Neutrophil (primary cell): ENCODE results near the gene CD47.

Source experiments
- H3K27ac ChIP-seq: fragments of 200-600 bp; sonication (generic); 2 replicates; pipeline ENCODE4 v1.5.1; 2016; ENCODE audit warnings: mild to moderate bottlenecking, moderate library complexity
- H3K27me3 ChIP-seq: fragments of 200-600 bp; sonication (generic); 2 replicates; pipeline ENCODE4 v1.6.0; 2016; ENCODE audit warnings: mild to moderate bottlenecking
- H3K36me3 ChIP-seq: fragments of 200-600 bp; sonication (generic); 2 replicates; pipeline ENCODE4 v1.5.1; 2017
- H3K4me1 ChIP-seq, 2 experiments: fragments of 200-600 bp in 1 of 2; sonication (generic) in 1 of 2; 1 replicate in 1 of 2; 2 replicates in 1 of 2; pipeline versions ENCODE4 v1.5.1 to v1.6.1; 2013 to 2016; ENCODE audit warnings: low read depth in 1 of 2, low read length in 1 of 2, mild to moderate bottlenecking in 1 of 2, moderate library complexity in 1 of 2; ENCODE audit not compliant: control insufficient read depth in 1 of 2, insufficient read depth in 1 of 2
- H3K4me3 ChIP-seq, 2 experiments: fragments of 200-600 bp in 1 of 2; sonication (generic) in 1 of 2; 1 replicate in 1 of 2; 2 replicates in 1 of 2; pipeline ENCODE4 v1.5.1; 2013 to 2016; ENCODE audit warnings: low read depth in 1 of 2, low read length in 1 of 2, mild to moderate bottlenecking in 1 of 2, moderate library complexity in 1 of 2
- H3K9me3 ChIP-seq: fragments of 200-600 bp; sonication (generic); 2 replicates; pipeline ENCODE4 v1.5.1; 2016
- TF ChIP-seq, protein P1 (sequence below): fragments of 200-600 bp; sonication (generic); IDR thresholded peaks from 2 replicates; pipeline ENCODE4 v1.5.1; 2016; ENCODE audit warnings: antibody characterized with exemption

CD47 gene

DNA sequence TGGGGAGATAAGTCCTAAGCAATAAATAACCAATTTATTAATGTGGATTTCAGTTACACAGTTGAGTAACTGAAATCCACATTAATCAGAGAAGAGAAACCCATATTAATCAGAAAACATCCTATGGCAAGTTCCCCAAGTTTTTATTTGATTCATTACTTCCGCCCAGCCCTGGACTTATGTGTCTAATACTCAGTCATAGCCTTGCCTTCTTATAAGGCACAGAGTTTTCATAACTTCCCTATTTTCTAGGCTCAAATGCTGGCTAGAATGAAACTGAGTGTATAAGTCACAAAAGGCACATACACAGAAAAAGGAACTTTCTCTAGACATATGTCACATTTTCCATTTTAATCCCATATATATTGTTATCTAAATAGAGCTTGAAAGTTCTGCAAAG, 28.8 kb downstream of the CD47 start:
- peaks cover 39% of the 10 kb centered on the region for H3K36me3 ChIP-seq
- TF ChIP-seq, protein P1, sequence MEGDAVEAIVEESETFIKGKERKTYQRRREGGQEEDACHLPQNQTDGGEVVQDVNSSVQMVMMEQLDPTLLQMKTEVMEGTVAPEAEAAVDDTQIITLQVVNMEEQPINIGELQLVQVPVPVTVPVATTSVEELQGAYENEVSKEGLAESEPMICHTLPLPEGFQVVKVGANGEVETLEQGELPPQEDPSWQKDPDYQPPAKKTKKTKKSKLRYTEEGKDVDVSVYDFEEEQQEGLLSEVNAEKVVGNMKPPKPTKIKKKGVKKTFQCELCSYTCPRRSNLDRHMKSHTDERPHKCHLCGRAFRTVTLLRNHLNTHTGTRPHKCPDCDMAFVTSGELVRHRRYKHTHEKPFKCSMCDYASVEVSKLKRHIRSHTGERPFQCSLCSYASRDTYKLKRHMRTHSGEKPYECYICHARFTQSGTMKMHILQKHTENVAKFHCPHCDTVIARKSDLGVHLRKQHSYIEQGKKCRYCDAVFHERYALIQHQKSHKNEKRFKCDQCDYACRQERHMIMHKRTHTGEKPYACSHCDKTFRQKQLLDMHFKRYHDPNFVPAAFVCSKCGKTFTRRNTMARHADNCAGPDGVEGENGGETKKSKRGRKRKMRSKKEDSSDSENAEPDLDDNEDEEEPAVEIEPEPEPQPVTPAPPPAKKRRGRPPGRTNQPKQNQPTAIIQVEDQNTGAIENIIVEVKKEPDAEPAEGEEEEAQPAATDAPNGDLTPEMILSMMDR: no peak
- H3K9me3 ChIP-seq: no peaks in the 10 kb centered on the region
- no peaks in the 10 kb centered on the region for H3K27me3 ChIP-seq
- peaks cover 5 to 17% of the 10 kb centered on the region in 2 experiments for H3K4me1 ChIP-seq
- peak overlapping the region; percentile 61 for H3K27ac ChIP-seq
- no peak overlapping the region for H3K4me3 ChIP-seq

DNA sequence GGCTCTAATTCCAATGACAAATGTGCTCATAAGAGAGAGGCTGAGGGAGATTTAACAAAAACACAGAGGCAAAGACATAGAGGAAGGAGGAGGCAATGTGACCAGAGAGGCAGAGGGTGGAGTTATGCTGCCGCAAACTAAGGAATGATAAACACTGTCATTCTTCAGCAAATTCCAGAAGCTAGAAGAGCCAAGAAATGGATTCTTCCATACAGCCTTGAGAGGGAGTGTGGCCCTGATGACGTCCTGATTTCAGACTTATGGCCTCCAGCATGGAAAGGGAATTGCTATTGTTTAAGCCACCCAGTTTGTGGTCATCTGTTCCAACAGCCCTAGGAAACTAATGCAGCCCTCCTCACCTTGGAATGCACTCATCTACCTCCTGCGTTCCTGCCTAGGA, 30.5 kb downstream of the CD47 start:
- Histone ChIP-seq H3K4me1 (peaks cover 5 to 17% of the 10 kb centered on the region in 2 experiments), H3K27ac (no peak overlapping the region), H3K36me3 (peaks cover 51% of the 10 kb centered on the region), H3K9me3 (no peaks in the 10 kb centered on the region), H3K27me3 (no peaks in the 10 kb centered on the region), H3K4me3 (no peak overlapping the region)
- TF ChIP-seq, protein P1: no peak

DNA sequence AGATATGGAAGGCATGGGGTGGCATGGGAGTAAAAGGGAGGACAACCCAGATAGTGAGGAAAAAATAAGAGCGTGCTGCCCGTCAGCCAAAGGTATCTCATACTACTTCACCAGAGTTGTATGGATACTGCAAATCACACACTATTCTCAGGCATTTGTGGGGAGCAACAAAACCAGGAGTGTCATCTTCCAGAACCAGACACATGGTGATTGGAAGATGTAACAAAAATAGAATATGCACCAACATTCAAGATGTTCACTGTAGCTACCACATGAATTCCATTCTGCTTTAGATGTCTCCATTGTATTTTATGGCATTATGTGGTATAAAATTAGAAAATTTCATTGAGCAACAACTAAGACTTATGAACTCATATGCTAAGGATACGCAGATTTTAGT, 34.9 kb downstream of the CD47 start:
- Histone ChIP-seq H3K4me1 (no peaks in the 10 kb centered on the region), H3K36me3 (peaks cover 83% of the 10 kb centered on the region)

DNA sequence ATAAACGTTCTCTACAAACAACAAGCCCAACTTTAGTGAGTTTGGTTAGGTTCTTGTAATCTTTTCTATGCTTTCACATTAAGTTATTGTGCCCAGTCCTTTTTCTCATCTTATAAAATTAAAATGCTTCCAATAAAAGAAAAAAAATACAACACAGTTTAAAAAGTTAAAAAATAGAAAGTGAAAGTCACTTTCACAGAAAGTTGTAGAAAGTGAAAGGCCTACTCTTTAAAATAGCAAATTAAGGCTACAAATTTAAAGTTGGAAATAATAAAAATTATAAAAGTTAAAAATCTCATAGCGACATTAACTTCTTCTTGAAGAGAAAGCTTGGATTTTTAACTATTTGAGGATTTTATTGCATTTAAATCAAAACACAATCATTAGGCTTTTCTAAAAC, 35.9 kb downstream of the CD47 start:
- no peaks in the 10 kb centered on the region for H3K9me3 ChIP-seq
- H3K4me3 ChIP-seq: no peak overlapping the region
- H3K36me3 ChIP-seq: peaks cover 83% of the 10 kb centered on the region
- H3K4me1 ChIP-seq: no peaks in the 10 kb centered on the region
- no peak overlapping the region for H3K27ac ChIP-seq
- TF ChIP-seq, protein P1: no peak
- no peaks in the 10 kb centered on the region for H3K27me3 ChIP-seq

More for the DNA sequence above, 34.9 kb downstream of the CD47 start:
- no peak overlapping the region for H3K27ac ChIP-seq
- TF ChIP-seq, protein P1: no peak
- H3K27me3 ChIP-seq: no peaks in the 10 kb centered on the region
- no peaks in the 10 kb centered on the region for H3K9me3 ChIP-seq
- no peak overlapping the region for H3K4me3 ChIP-seq

DNA sequence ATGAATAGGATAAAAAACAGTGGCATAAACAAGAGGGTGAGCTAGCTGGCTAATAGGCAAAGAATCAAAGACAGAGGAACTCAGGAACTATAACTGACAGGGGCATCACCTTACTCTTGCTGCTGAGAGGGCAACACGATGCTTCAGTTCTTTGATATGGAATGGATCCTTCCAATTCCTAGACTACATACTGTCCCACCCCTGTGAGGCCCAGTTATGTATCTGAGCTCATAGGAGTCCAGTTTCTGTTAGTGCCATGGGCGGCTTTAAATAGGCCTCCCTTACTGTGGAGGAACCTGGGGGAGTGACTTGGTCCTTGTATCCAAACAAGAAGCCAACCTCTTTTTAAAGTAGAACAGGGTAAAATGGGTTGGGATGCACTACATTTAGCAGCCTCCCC, 37.3 kb downstream of the CD47 start:
- Histone ChIP-seq H3K4me3 (no peak overlapping the region), H3K36me3 (peaks cover 81% of the 10 kb centered on the region), H3K27me3 (no peaks in the 10 kb centered on the region), H3K4me1 (no peaks in the 10 kb centered on the region), H3K9me3 (no peaks in the 10 kb centered on the region), H3K27ac (no peak overlapping the region)
- TF ChIP-seq, protein P1: no peak

DNA sequence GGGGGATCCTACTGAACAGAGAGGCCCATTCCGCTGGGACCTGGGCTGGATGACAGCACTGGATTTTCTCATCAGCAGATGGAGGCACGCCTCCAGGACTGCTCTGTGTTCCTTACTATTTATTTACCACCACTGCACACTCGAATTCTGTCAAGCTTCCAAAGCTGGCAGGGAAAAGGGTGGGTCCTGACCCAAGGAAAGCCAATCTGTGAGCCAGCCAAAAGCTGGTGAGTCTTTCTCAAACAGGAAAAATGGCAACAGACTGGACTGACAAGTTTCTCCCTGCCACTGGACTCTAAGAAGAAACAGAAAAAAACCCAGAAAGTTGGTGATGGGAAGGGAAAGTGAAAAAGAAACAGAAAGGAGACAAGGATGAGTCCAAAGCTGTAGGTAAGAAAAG, 37.8 kb downstream of the CD47 start:
- H3K27ac ChIP-seq: no peak overlapping the region
- H3K27me3 ChIP-seq: no peaks in the 10 kb centered on the region
- no peak overlapping the region for H3K4me3 ChIP-seq
- no peaks in the 10 kb centered on the region for H3K4me1 ChIP-seq
- H3K36me3 ChIP-seq: peaks cover 77% of the 10 kb centered on the region
- TF ChIP-seq, protein P1: no peak
- H3K9me3 ChIP-seq: no peaks in the 10 kb centered on the region
